Activated CD8-positive, alpha-beta memory T cell treated with anti-CD3 and anti-CD28 coated beads, Interleukin-2, amount 50 U/mL, for 24 hours (primary cell): ENCODE results near the gene CRABP2.

Source experiments
- DNase-seq: peaks from one replicate; pipeline ENCODE4 v3.0.0-alpha.2; 2020; ENCODE audit errors: extremely low read depth

The CRABP2 gene

GRCh38 chr1:156709031-156709430 is 3.6 kb upstream of the CRABP2 start:
- DNase-seq: no peak

- DNase-seq: no peak
Observed at GRCh38 chr1:156708218-156708661, 2.9 kb upstream of the CRABP2 start.

GRCh38 chr1:156707417-156708217 is 2.2 kb upstream of the CRABP2 start:
- no peak for DNase-seq

- no peak for DNase-seq
Observed at GRCh38 chr1:156706657-156707416, 1.5 kb upstream of the CRABP2 start.

- DNase-seq: peak; percentile 29
Observed at GRCh38 chr1:156705918-156706656, 704 bp upstream of the CRABP2 start.

- DNase-seq: no peak
Observed at GRCh38 chr1:156704930-156705320, 458 bp downstream of the CRABP2 start.

- DNase-seq: no peak
Observed at GRCh38 chr1:156704166-156704711, 1.1 kb downstream of the CRABP2 start.

- DNase-seq: no peak
Observed at GRCh38 chr1:156703741-156704140, 1.6 kb downstream of the CRABP2 start.

- DNase-seq: no peak
Observed at GRCh38 chr1:156703336-156703735, 2.0 kb downstream of the CRABP2 start.

GRCh38 chr1:156700736-156701531 is 4.4 kb downstream of the CRABP2 start:
- no peak for DNase-seq

- DNase-seq: no peak
Observed at GRCh38 chr1:156698995-156699394, 6.4 kb downstream of the CRABP2 start.

- no peak for DNase-seq
Observed at GRCh38 chr1:156697481-156697880, 7.9 kb downstream of the CRABP2 start.

- no peak for DNase-seq
Observed at GRCh38 chr1:156696755-156697154, 8.6 kb downstream of the CRABP2 start.

GRCh38 chr1:156694690-156694962 is 10.8 kb downstream of the CRABP2 start:
- no peak for DNase-seq

- DNase-seq: no peak
Observed at GRCh38 chr1:156693848-156694689, 11.3 kb downstream of the CRABP2 start.

GRCh38 chr1:156692925-156693847 is 12.2 kb downstream of the CRABP2 start:
- no peak for DNase-seq

- DNase-seq: no peak
Observed at GRCh38 chr1:156692441-156692924, 12.9 kb downstream of the CRABP2 start.

GRCh38 chr1:156691665-156692440 is 13.5 kb downstream of the CRABP2 start:
- DNase-seq: no peak
